ENCODE measurements around the gene EARS2. TPM values are rescaled to one million over a fixed set of nuclear protein-coding genes. Genes with fewer than 3 reads are reported as not detected.

EARS2 gene
- total and polyA plus RNA-seq, 2 of the 8 experiments (the other 6 are each of a cell fraction or from before 2014, with no cell fraction given), result 47.8 to 111 TPM

DNA sequence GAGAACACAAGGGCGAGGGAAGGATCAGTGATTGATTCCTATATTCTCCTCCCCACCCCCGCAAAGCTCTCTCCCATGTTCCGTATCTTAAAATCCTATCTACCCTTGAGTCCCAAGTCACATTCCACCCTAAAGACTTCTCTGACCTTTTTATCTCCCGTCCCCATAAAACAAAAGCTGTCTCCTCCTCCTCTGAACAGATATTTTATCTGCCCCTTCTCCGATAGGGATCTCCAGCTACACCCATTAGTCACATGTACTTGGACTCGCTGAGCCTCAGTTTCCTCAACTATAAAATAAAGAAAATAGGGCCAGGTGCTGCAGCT, 59.6 kb downstream of the EARS2 start:
- Histone ChIP-seq H4K91ac (replicated peaks; ENCODE audit: insufficient read length, low read length) (no peak overlapping the region), H3K79me2 (ENCODE audit: control insufficient read depth in 1 of 2, insufficient read depth in 2 of 2, low read length in 2 of 2) (peaks cover under 1 to 66% of the 10 kb centered on the region in 2 experiments)
- POLR2A ChIA-PET (ENCODE audit: partially characterized antibody), result interaction anchor here (0.6 to 8.6 kb wide), 4 partner anchors 11 to 197 kb away, joined by 3 to 63 read pairs (median 4); partner anchors contain the start of genes COG7 and GGA2
- TF ChIP-seq RXRA (IDR thresholded peaks at IDR 0.05; ENCODE audit: insufficient read depth, low read depth, low read length) (no peak), JUND (IDR thresholded peaks at IDR 0.05; ENCODE audit: low read length) (no peak), RAD21 (IDR thresholded peaks at IDR 0.05 in 1 of 2, conservative IDR thresholded peaks at IDR 0.05 in 1 of 2; ENCODE audit: low read depth in 2 of 2, low read length in 2 of 2) (no peak), CEBPB (IDR thresholded peaks at IDR 0.05; ENCODE audit: low read depth, low read length) (no peak)
- TF ChIP-seq, protein P1, sequence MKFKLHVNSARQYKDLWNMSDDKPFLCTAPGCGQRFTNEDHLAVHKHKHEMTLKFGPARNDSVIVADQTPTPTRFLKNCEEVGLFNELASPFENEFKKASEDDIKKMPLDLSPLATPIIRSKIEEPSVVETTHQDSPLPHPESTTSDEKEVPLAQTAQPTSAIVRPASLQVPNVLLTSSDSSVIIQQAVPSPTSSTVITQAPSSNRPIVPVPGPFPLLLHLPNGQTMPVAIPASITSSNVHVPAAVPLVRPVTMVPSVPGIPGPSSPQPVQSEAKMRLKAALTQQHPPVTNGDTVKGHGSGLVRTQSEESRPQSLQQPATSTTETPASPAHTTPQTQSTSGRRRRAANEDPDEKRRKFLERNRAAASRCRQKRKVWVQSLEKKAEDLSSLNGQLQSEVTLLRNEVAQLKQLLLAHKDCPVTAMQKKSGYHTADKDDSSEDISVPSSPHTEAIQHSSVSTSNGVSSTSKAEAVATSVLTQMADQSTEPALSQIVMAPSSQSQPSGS (IDR thresholded peaks at IDR 0.05; ENCODE audit: low read length), result no peak

More for the DNA sequence above, 59.6 kb downstream of the EARS2 start:
- Histone ChIP-seq H3K4ac (replicated peaks; ENCODE audit: insufficient read length, low read depth, low read length) (no peak overlapping the region), H3K4me3 (ENCODE audit: extremely low read depth in 1 of 4, insufficient read depth in 2 of 4, low read depth in 3 of 4, low read length in 4 of 4) (no peak overlapping the region), H3K23me2 (ENCODE audit: low read depth, low read length) (no peaks in the 10 kb centered on the region), H3K23ac (ENCODE audit: insufficient read length) (no peak overlapping the region), H3K4me2 (ENCODE audit: insufficient read depth in 1 of 2, low read depth in 2 of 2, low read length in 2 of 2) (no peak overlapping the region), H4K8ac (ENCODE audit: extremely low read depth, insufficient read depth, low read length) (no peak overlapping the region), H3K4me1 (replicated peaks in 1 of 4; ENCODE audit: control insufficient read depth in 3 of 4, insufficient read depth in 4 of 4, low read length in 3 of 4) (peaks cover 0 to 6% (median 3%) of the 10 kb centered on the region in 4 experiments; a peak in 4 of 7 replicates), H2BK20ac (ENCODE audit: low read length) (no peak overlapping the region), H3K56ac (replicated peaks; ENCODE audit: insufficient read length, low read depth, low read length) (no peak overlapping the region), H2AK5ac (ENCODE audit: low read depth, low read length) (no peak overlapping the region), H3K14ac (ENCODE audit: insufficient read length) (no peak overlapping the region), H2BK120ac (replicated peaks; ENCODE audit: low read depth, low read length) (no peak overlapping the region), H2AFZ (ENCODE audit: low read length) (no peak overlapping the region), H4K20me1 (replicated peaks in 1 of 2; ENCODE audit: control insufficient read depth in 1 of 2, insufficient read depth in 2 of 2, low read length in 2 of 2) (peaks cover 25 to 39% of the 10 kb centered on the region in 2 experiments), H2BK15ac (ENCODE audit: low read length) (no peak overlapping the region), H3K27me3 (replicated peaks in 1 of 4; ENCODE audit: control insufficient read depth in 3 of 4, extremely low read depth in 1 of 4, insufficient read depth in 3 of 4, low read length in 3 of 4) (no peaks in the 10 kb centered on the region), H2BK5ac (ENCODE audit: low read depth, low read length) (no peak overlapping the region), H3K9me3 (ENCODE audit: insufficient read depth in 2 of 2, low read depth in 1 of 2, low read length in 1 of 2) (no peaks in the 10 kb centered on the region), H3K9ac (replicated peaks in 1 of 4; ENCODE audit: extremely low read depth in 1 of 4, low read depth in 3 of 4, low read length in 3 of 4) (no peak overlapping the region), H3K27ac (ENCODE audit: low read depth, low read length) (no peak overlapping the region), H3K79me1 (ENCODE audit: low read depth, low read length) (peaks cover 17% of the 10 kb centered on the region; the same call in 1 of the 2 replicates), H2BK12ac (ENCODE audit: low read depth, low read length) (no peak overlapping the region), H3K18ac (ENCODE audit: extremely low read depth, low read length) (no peak overlapping the region), H4K5ac (ENCODE audit: insufficient read length, low read depth, low read length) (no peak overlapping the region), H3K36me3 (ENCODE audit: control insufficient read depth in 2 of 4, insufficient read depth in 4 of 4, low read length in 3 of 4) (peaks cover 17 to 34% (median 31%) of the 10 kb centered on the region in 4 experiments)
- FAIRE-seq (no peak), DNase-seq (ENCODE audit: low read depth in 1 of 2, low spot score in 2 of 2) (no peak)
- CTCF ChIA-PET (ENCODE audit: partially characterized antibody), result interaction anchor here (1.3 kb wide), 1 partner anchor 64 kb away, joined by 3 read pairs; no protein-coding TSS in a partner anchor
- WGBS, 2 experiments (ENCODE audit: extremely low coverage in 1 of 2, insufficient coverage in 1 of 2, insufficient read length in 1 of 2, insufficient replicate concordance in 2 of 2, low coverage in 1 of 2, low lambda C conversion rate in 2 of 2, missing lambda C conversion rate in 1 of 2), result 90% methylated on average over 6 of the region's 6 CpGs; no CpG with 5 or more reads in 1 of the 2 experiments
